NCI-H187 treated with DMSO at 0.1 percent for 48 hours (cell line): ENCODE data around the gene MDC1.
"Not testable (repeated sequence)": the region's sequence is repeated elsewhere in the genome, so short reads cannot be mapped to it uniquely, and the experiment has no call there.

Source experiments
- DNase-seq: peaks from one replicate; lab custom pipeline; 2025; lab: John Stamatoyannopoulos, UW

Gene MDC1

GRCh38 chr6:30725713-30726505 is 8.8 kb upstream of the MDC1 start:
- no peak for DNase-seq

- DNase-seq = no peak
Observed at GRCh38 chr6:30724906-30725667, 8.0 kb upstream of the MDC1 start.

GRCh38 chr6:30723843-30724741 is 7.0 kb upstream of the MDC1 start:
- not testable (repeated sequence) for DNase-seq

- not testable (repeated sequence) for DNase-seq
Observed at GRCh38 chr6:30723159-30723842, 6.2 kb upstream of the MDC1 start.

- no peak for DNase-seq
Observed at GRCh38 chr6:30722280-30723112, 5.4 kb upstream of the MDC1 start.

- DNase-seq = not testable (repeated sequence)
Observed at GRCh38 chr6:30722025-30722279, 4.9 kb upstream of the MDC1 start.

GRCh38 chr6:30721198-30722024 is 4.3 kb upstream of the MDC1 start:
- peak; percentile 38 for DNase-seq

- DNase-seq = no peak
Observed at GRCh38 chr6:30720738-30721197, 3.7 kb upstream of the MDC1 start.

- DNase-seq = peak; percentile 90
Observed at GRCh38 chr6:30719791-30720737, 3.0 kb upstream of the MDC1 start, which contains the start of gene TUBB. TUBB (plus strand) TSS chr6:30720352; CDS start chr6:30720507, 155 bp downstream.

GRCh38 chr6:30719356-30719755 is 2.3 kb upstream of the MDC1 start:
- no peak for DNase-seq

- DNase-seq = not testable (repeated sequence)
Observed at GRCh38 chr6:30717845-30718720, 1.0 kb upstream of the MDC1 start.

- no peak for DNase-seq
Observed at GRCh38 chr6:30716879-30717128, 277 bp downstream of the MDC1 start.

- no peak for DNase-seq
Observed at GRCh38 chr6:30714263-30714662, 2.8 kb downstream of the MDC1 start.

GRCh38 chr6:30712441-30712945 is 4.6 kb downstream of the MDC1 start:
- DNase-seq = no peak

GRCh38 chr6:30711758-30712380 is 5.2 kb downstream of the MDC1 start:
- no peak for DNase-seq

- DNase-seq = no peak
Observed at GRCh38 chr6:30709101-30709868, 7.8 kb downstream of the MDC1 start.
